Sigmoid colon (tissue), 7 donors: ENCODE measurements around the gene H2AZ2. TPM values are rescaled to one million over a fixed set of nuclear protein-coding genes. Genes with fewer than 3 reads are reported as not detected.
"Not testable (repeated sequence)": the region's sequence is repeated elsewhere in the genome, so short reads cannot be mapped to it uniquely, and the experiment has no call there.

ENCODE experiments used
- DNase-seq: peaks from one replicate; pipeline ENCODE4 v3.0.0-alpha.2; 2019
- H3K27ac ChIP-seq, 4 donors: fragments of 200-600 bp; sonication (generic); one replicate each; pipeline ENCODE4 v1.5.1; 2016 to 2019; ENCODE audit warnings: mild to moderate bottlenecking in 1 of 4
- H3K27me3 ChIP-seq, 3 donors: fragments of 200-600 bp; sonication (generic); one replicate each; pipeline ENCODE4 v1.5.1; 2019; ENCODE audit warnings: mild to moderate bottlenecking in 1 of 3
- H3K36me3 ChIP-seq, 4 donors: fragments of 200-600 bp; sonication (generic); one replicate each; pipeline ENCODE4 v1.5.1; 2016 to 2019
- H3K4me1 ChIP-seq, 4 donors: fragments of 200-600 bp; sonication (generic); one replicate each; pipeline ENCODE4 v1.5.1; 2017 to 2019
- H3K4me3 ChIP-seq, 4 donors: fragments of 200-600 bp; sonication (generic); one replicate each; pipeline ENCODE4 v1.5.1; 2017 to 2019; ENCODE audit warnings: mild to moderate bottlenecking in 2 of 4, moderate library complexity in 1 of 4
- H3K9me3 ChIP-seq, 4 donors: fragments of 200-600 bp in 3 of 4; sonication (generic) in 3 of 4; one replicate each; pipeline versions ENCODE4 v1.5.1 to v1.6.1; 2013 to 2019
- CTCF ChIP-seq, 4 experiments: fragments of 450-650 bp in 3 of 4; fragments of 200-600 bp in 1 of 4; IDR thresholded peaks; one replicate each; pipeline ENCODE4 v1.5.1; 2016 to 2019; ENCODE audit warnings: antibody characterized with exemption in 4 of 4, mild to moderate bottlenecking in 3 of 4, moderate library complexity in 2 of 4
- EP300 ChIP-seq, 4 donors: sonication (generic); formaldehyde crosslinking; IDR thresholded peaks; one replicate each; pipeline ENCODE4 v1.6.1; 2017; ENCODE audit warnings: antibody characterized with exemption in 4 of 4
- POLR2A ChIP-seq, 2 donors: fragments of 450-650 bp; IDR thresholded peaks; one replicate each; pipeline ENCODE4 v1.6.1; 2016; ENCODE audit warnings: antibody characterized with exemption in 2 of 2, mild to moderate bottlenecking in 2 of 2, moderate library complexity in 2 of 2
- POLR2AphosphoS5 ChIP-seq, 4 donors: sonication (generic); formaldehyde crosslinking; IDR thresholded peaks; one replicate each; pipeline ENCODE4 v1.6.1; 2017; ENCODE audit warnings: antibody characterized with exemption in 4 of 4
- WGBS, 2 donors: extraction: QIAGEN DNeasy Blood & Tissue Kit; methylation state at CpG; one replicate each; pipeline ENCODE4 v1.1.7; 2013; 5-methylcytosine and 5-hydroxymethylcytosine counted together
- intact Hi-C: fragments of 100-400 bp; cut with DNase I; formaldehyde crosslinking; loops from one replicate; pipeline ENCODE4 v1.15.1; 2023
- polyA plus RNA-seq, 3 donors: library from polyadenylated mRNA; stranded (reverse); fragments of 200-250 nt; gene quantifications; one replicate each; pipeline ENCODE4 v1.2.3, GENCODE V29; 2013
- total RNA-seq, 4 donors: library from RNA; depleted of rRNA; stranded (reverse); fragments of >200 nt; gene quantifications; one replicate each; pipeline ENCODE4 v1.1.0, GENCODE V29; 2016
- donor health status: healthy with polysubstance abuse.
- donor health status: Bipolar disorder and iron deficiency.
- donor health status: healthy.

H2AZ2 gene
- total and polyA plus RNA-seq, 7 donors: 97.3 to 211 (median 158) TPM

DNA sequence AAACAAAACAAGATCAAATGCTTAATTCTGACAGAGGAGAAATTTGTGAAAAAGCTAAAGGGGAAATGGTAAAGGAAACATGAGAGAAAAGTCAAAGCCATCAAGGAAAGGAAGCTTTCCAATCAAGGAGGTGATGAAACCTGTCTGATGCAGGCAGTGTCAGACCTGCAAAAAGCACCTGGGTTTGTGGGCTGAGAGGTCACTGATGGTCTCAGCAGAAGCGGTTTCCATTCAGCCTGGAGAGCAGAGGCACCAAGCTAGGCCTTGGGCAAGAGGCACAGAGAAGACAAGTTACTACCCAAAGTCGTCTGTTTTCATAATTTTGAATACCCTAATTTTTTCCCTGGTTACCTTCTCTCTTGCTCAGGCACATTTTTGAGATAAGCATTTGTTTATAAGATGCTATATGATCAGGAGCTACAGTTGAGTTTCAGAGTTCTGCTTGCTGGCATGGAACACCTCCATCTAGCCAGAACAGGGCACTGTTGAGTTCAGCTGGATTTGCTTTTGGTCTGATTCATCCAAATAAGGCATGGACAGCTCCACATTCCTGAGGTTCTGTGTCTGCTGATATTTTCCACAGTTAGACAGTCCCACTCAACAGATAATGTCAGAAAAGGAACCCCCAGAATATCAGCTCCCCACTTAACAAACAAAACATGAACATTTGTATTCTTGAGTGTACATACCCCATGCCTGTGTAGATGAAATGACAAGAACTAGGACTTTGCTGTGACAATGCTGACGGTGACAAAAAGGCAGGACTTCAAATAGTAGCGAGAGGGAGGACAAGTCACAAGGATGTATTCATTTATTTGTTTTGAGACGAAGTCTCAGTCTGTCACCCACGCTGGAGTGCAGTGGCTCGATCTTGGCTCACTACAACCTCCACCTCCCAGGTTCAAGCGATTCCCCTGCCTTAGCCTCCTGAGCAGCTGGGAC is 56.3 kb downstream of the H2AZ2 start:
- peak; percentile 39 for DNase-seq
- H3K4me3 ChIP-seq: no peak overlapping the region
- no peaks in the 10 kb centered on the region for H3K27me3 ChIP-seq
- H3K4me1 ChIP-seq: peaks cover 0 to 8% (median 3%) of the 10 kb centered on the region in 4 donors
- H3K27ac ChIP-seq: peak overlapping the region in 1 of 4 donors; percentile 48
- intact Hi-C loops: no loop called here
- TF ChIP-seq EP300 (IDR thresholded peaks at IDR 0.05): no peak
- TF ChIP-seq CTCF (IDR thresholded peaks at IDR 0.05): no peak
- no peak for TF ChIP-seq POLR2A (IDR thresholded peaks at IDR 0.05)
- no peak for TF ChIP-seq POLR2AphosphoS5 (IDR thresholded peaks at IDR 0.05)
- no peaks in the 10 kb centered on the region for H3K36me3 ChIP-seq
- H3K9me3 ChIP-seq: no peaks in the 10 kb centered on the region
- 89 to 93% methylated on average over 8 of the region's 8 CpGs for WGBS, 2 donors

DNA sequence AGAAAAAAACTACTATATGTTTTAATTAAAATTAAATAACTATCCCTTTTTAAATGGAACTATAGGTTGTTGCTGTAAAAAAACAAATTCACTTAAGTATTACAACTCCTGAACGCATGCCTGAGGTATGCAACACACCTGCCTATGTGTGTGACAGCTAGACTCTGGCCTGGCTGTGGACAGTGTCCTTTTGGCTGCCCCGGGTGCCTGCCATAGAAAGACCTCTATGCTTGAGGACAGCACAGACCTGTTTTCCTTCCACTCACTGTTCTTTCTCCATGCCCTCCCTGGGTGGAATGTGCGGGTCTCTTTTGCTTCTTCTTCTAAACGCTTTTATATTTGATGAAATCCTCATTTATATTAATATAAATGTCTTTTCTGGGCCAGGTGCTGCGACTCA is 57.9 kb downstream of the H2AZ2 start:
- intact Hi-C loops: no loop called here
- Histone ChIP-seq H3K36me3 (no peaks in the 10 kb centered on the region), H3K27ac (no peak overlapping the region), H3K27me3 (no peaks in the 10 kb centered on the region), H3K4me1 (no peaks in the 10 kb centered on the region), H3K9me3 (no peaks in the 10 kb centered on the region), H3K4me3 (no peak overlapping the region)
- TF ChIP-seq CTCF (IDR thresholded peaks at IDR 0.05): no peak
- TF ChIP-seq POLR2AphosphoS5 (IDR thresholded peaks at IDR 0.05): no peak
- TF ChIP-seq POLR2A (IDR thresholded peaks at IDR 0.05): no peak
- no peak for TF ChIP-seq EP300 (IDR thresholded peaks at IDR 0.05)
- WGBS, 2 donors: 83 to 93% methylated on average over 5 of the region's 5 CpGs
- peak; percentile 38 for DNase-seq

DNA sequence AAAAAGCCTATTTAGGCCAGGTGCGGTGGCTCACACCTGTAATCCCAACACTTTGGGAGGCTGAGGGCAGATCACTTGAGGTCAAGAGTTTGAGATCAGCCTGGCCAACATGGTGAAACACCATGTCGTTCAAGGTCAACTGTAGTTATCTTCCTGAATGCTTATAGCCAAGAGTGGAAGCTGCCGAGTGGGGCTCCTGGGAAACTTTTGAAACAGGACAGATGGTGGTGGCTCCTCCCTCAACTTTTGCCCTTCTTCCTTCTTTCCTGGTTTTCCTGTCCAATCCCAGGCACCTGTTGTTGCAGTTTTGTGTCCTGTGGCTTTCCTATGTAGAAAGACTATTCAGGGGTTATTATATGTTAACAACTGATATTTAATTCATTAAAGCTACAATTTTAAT is 60.1 kb downstream of the H2AZ2 start:
- H3K4me3 ChIP-seq: no peak overlapping the region
- H3K27ac ChIP-seq: no peak overlapping the region
- no peak for TF ChIP-seq EP300 (IDR thresholded peaks at IDR 0.05)
- no peak for TF ChIP-seq POLR2A (IDR thresholded peaks at IDR 0.05)
- TF ChIP-seq CTCF (IDR thresholded peaks at IDR 0.05): no peak
- TF ChIP-seq POLR2AphosphoS5 (IDR thresholded peaks at IDR 0.05): no peak
- intact Hi-C loops: no loop called here
- 80 to 87% methylated on average over 3 of the region's 3 CpGs for WGBS, 2 donors
- no peaks in the 10 kb centered on the region for H3K4me1 ChIP-seq
- DNase-seq: no peak
- no peaks in the 10 kb centered on the region for H3K36me3 ChIP-seq
- no peaks in the 10 kb centered on the region for H3K27me3 ChIP-seq
- H3K9me3 ChIP-seq: peaks cover 0 to 4% (median 0%) of the 10 kb centered on the region in 4 donors

DNA sequence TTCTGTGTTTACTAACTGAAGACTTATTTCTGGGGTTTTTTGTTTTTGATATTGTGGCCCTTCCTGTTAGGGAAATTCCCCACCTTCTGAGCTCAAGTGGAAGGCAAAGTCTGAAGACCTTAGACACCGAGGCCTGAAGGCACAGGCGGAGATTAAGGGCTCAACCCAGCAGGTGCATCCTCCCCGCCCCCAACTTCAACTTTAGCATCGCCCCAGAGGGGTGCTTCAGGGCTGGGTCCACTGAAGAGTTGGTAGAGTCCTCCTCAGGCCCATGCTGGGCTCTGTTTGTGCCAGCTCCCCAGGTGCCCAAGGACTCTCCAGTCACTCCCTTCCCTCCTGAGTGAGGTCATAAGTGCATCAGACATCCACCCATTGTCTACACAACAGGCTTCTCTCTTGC is 60.8 kb downstream of the H2AZ2 start:
- intact Hi-C loops: no loop called here
- 59 to 75% methylated on average over 4 of the region's 4 CpGs for WGBS, 2 donors
- TF ChIP-seq POLR2A (IDR thresholded peaks at IDR 0.05) (no peak), CTCF (IDR thresholded peaks at IDR 0.05) (no peak), POLR2AphosphoS5 (IDR thresholded peaks at IDR 0.05) (no peak), EP300 (IDR thresholded peaks at IDR 0.05) (no peak)
- H3K27ac ChIP-seq: no peak overlapping the region
- peaks cover 0 to 4% (median 0%) of the 10 kb centered on the region in 4 donors for H3K9me3 ChIP-seq
- DNase-seq: no peak
- no peaks in the 10 kb centered on the region for H3K36me3 ChIP-seq
- no peak overlapping the region for H3K4me3 ChIP-seq
- no peaks in the 10 kb centered on the region for H3K4me1 ChIP-seq
- H3K27me3 ChIP-seq: no peaks in the 10 kb centered on the region

DNA sequence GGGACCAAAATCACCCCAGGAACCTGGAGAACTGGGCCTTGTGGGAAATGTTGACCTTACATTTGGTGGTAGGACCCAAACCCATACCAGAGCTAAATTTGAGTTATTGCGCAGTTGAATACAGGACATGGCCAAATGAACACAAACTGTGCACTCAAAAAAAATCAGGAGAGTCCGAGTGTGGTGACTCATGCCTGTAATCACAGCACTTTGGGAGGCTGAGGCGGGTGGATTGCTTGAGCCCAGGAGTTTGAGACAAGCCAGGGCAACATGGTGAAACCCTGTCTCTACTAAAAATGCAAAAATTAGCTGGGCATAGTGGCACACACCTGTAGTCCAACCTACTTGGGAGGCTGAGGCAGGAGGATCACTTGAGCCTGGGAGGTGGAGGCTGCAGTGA is 62.7 kb downstream of the H2AZ2 start:
- H3K27me3 ChIP-seq, intact Hi-C loops: not testable (repeated sequence)
- WGBS, 2 donors: 92 to 93% methylated on average over 3 of the region's 3 CpGs

More for the DNA sequence above, 62.7 kb downstream of the H2AZ2 start:
- H3K27ac ChIP-seq, DNase-seq, H3K36me3 ChIP-seq, H3K9me3 ChIP-seq, H3K4me1 ChIP-seq, H3K4me3 ChIP-seq: not testable (repeated sequence)
